HUES48 (cell line): Measurements from ENCODE around the gene INPP5A.

Source experiments
- H3K27ac ChIP-seq: one replicate; pipeline ENCODE4 v1.7.0; 2013; ENCODE audit warnings: low read depth, low read length, inconsistent platforms
- H3K27me3 ChIP-seq: 2 replicates; pipeline ENCODE4 v1.6.1; 2013; ENCODE audit warnings: mild to moderate bottlenecking, low read length; ENCODE audit not compliant: control insufficient read depth, insufficient read depth
- H3K36me3 ChIP-seq: 2 replicates; pipeline ENCODE4 v1.6.1; 2013; ENCODE audit warnings: low read length; ENCODE audit not compliant: control insufficient read depth, insufficient read depth
- H3K4me1 ChIP-seq: 2 replicates; pipeline ENCODE4 v1.6.1; 2013; ENCODE audit warnings: mild to moderate bottlenecking, low read length; ENCODE audit not compliant: control insufficient read depth, insufficient read depth
- H3K4me3 ChIP-seq: 2 replicates; pipeline ENCODE4 v1.5.1; 2013; ENCODE audit warnings: mild to moderate bottlenecking, low read depth, low read length
- H3K9ac ChIP-seq: 2 replicates; pipeline ENCODE4 v1.6.1; 2013; ENCODE audit warnings: mild to moderate bottlenecking, low read depth, low read length, moderate library complexity
- H3K9me3 ChIP-seq: 2 replicates; pipeline ENCODE4 v1.6.1; 2013; ENCODE audit warnings: low read length; ENCODE audit not compliant: control insufficient read depth, insufficient read depth

The INPP5A gene

GRCh38 chr10:132784866-132785722 lies 247.5 kb downstream of the INPP5A start:
- Histone ChIP-seq H3K4me1 (peaks cover 12% of the 10 kb centered on the region), H3K36me3 (no peaks in the 10 kb centered on the region), H3K27me3 (peaks cover 86% of the 10 kb centered on the region), H3K27ac (no peak overlapping the region), H3K9me3 (no peaks in the 10 kb centered on the region), H3K9ac (no peak overlapping the region), H3K4me3 (peak overlapping the region; percentile 35; the same call in 1 of the 2 replicates)

- no peak within 1 kb of the TSS for H3K9ac ChIP-seq
- peak within 1 kb of the TSS; percentile 35; the same call in 1 of the 2 replicates for H3K4me3 ChIP-seq
- H3K9me3 ChIP-seq: no peaks in the 10 kb centered on the region
- peaks cover 12% of the 10 kb centered on the region for H3K4me1 ChIP-seq
- no peak within 1 kb of the TSS for H3K27ac ChIP-seq
- peaks cover 94% of the 10 kb centered on the region for H3K27me3 ChIP-seq
- H3K36me3 ChIP-seq: no peaks in the 10 kb centered on the region
Observed at GRCh38 chr10:132785723-132786475, 248.3 kb downstream of the INPP5A start, which contains the start of gene NKX6-2. Gene NKX6-2, minus strand, starts transcription at chr10:132786147. Its CDS starts 199 bp downstream, at chr10:132785948.

GRCh38 chr10:132786476-132786883 lies 248.9 kb downstream of the INPP5A start:
- no peak overlapping the region for H3K9ac ChIP-seq
- H3K27me3 ChIP-seq: peaks cover 96% of the 10 kb centered on the region
- no peaks in the 10 kb centered on the region for H3K9me3 ChIP-seq
- peaks cover 12% of the 10 kb centered on the region for H3K4me1 ChIP-seq
- H3K4me3 ChIP-seq: no peak overlapping the region
- H3K36me3 ChIP-seq: no peaks in the 10 kb centered on the region
- H3K27ac ChIP-seq: no peak overlapping the region

GRCh38 chr10:132786884-132787494 lies 249.4 kb downstream of the INPP5A start:
- H3K4me1 ChIP-seq: peaks cover 12% of the 10 kb centered on the region
- no peaks in the 10 kb centered on the region for H3K36me3 ChIP-seq
- H3K4me3 ChIP-seq: peak overlapping the region; percentile 29; the same call in 1 of the 2 replicates
- H3K27ac ChIP-seq: no peak overlapping the region
- H3K9me3 ChIP-seq: no peaks in the 10 kb centered on the region
- no peak overlapping the region for H3K9ac ChIP-seq
- H3K27me3 ChIP-seq: peaks cover 93% of the 10 kb centered on the region

GRCh38 chr10:132787495-132788179 lies 250.1 kb downstream of the INPP5A start:
- H3K4me3 ChIP-seq: peak overlapping the region; percentile 59
- peaks cover 86% of the 10 kb centered on the region for H3K27me3 ChIP-seq
- H3K9ac ChIP-seq: no peak overlapping the region
- no peaks in the 10 kb centered on the region for H3K36me3 ChIP-seq
- H3K4me1 ChIP-seq: peaks cover 12% of the 10 kb centered on the region
- H3K9me3 ChIP-seq: no peaks in the 10 kb centered on the region
- H3K27ac ChIP-seq: no peak overlapping the region

- no peak overlapping the region for H3K9ac ChIP-seq
- peaks cover 8% of the 10 kb centered on the region for H3K4me1 ChIP-seq
- H3K27me3 ChIP-seq: peaks cover 80% of the 10 kb centered on the region
- H3K36me3 ChIP-seq: no peaks in the 10 kb centered on the region
- peak overlapping the region; percentile 59 for H3K4me3 ChIP-seq
- no peaks in the 10 kb centered on the region for H3K9me3 ChIP-seq
- H3K27ac ChIP-seq: no peak overlapping the region
Observed at GRCh38 chr10:132788180-132788830, 250.7 kb downstream of the INPP5A start.

- Histone ChIP-seq H3K9ac (no peak overlapping the region), H3K27me3 (peaks cover 75% of the 10 kb centered on the region), H3K36me3 (no peaks in the 10 kb centered on the region), H3K4me3 (peak overlapping the region; percentile 59; the same call in 1 of the 2 replicates), H3K27ac (no peak overlapping the region), H3K9me3 (no peaks in the 10 kb centered on the region), H3K4me1 (0 out of 2 replicates have a peak, but pooled peaks cover 3% of the 10 kb centered on the region)
Observed at GRCh38 chr10:132788831-132789219, 251.2 kb downstream of the INPP5A start.

GRCh38 chr10:132789659-132790148 lies 252.1 kb downstream of the INPP5A start:
- H3K9ac ChIP-seq: no peak overlapping the region
- peaks cover 66% of the 10 kb centered on the region for H3K27me3 ChIP-seq
- H3K27ac ChIP-seq: no peak overlapping the region
- H3K9me3 ChIP-seq: no peaks in the 10 kb centered on the region
- no peaks in the 10 kb centered on the region for H3K4me1 ChIP-seq
- no peak overlapping the region for H3K4me3 ChIP-seq
- H3K36me3 ChIP-seq: no peaks in the 10 kb centered on the region

- H3K9ac ChIP-seq: no peak overlapping the region
- no peaks in the 10 kb centered on the region for H3K4me1 ChIP-seq
- H3K36me3 ChIP-seq: no peaks in the 10 kb centered on the region
- no peak overlapping the region for H3K4me3 ChIP-seq
- H3K27ac ChIP-seq: no peak overlapping the region
- H3K27me3 ChIP-seq: peaks cover 58% of the 10 kb centered on the region
- no peaks in the 10 kb centered on the region for H3K9me3 ChIP-seq
Observed at GRCh38 chr10:132790470-132790869, 252.9 kb downstream of the INPP5A start.
